ENCODE data around the gene ABCA5. TPM values are rescaled to one million over a fixed set of nuclear protein-coding genes. Genes with fewer than 3 reads are reported as not detected.

ABCA5 gene
- total and polyA plus RNA-seq, 2 donors (not counting 3 experiments of a cell fraction or from before 2014, with no cell fraction given), result 9.3 to 23.2 TPM

GRCh38 chr17:69326377-69327059 lies 415 bp downstream of the ABCA5 start:
- dilution Hi-C loops (cut with MboI; ENCODE audit: extremely low pct_ligation_motif_present, low sequenced_read_pairs), result no loop called here
- FAIRE-seq (peak; percentile 15), DNase-seq (ENCODE audit: low read depth, low spot score) (peak; percentile 56)
- H3K4me2 ChIP-seq (ENCODE audit: insufficient read depth, low read length), result peak overlapping the region; percentile 94
- ChIA-PET POLR2A (interaction anchor here (1.3 kb wide), 1 partner anchor 125 kb away, joined by 3 read pairs; no protein-coding TSS in a partner anchor), CTCF (interaction anchor here (0.8 to 2.7 kb wide), 15 partner anchors 9 to 554 kb away, joined by 3 to 41 read pairs (median 4); partner anchors contain the start of gene MAP2K6)
- H3K9ac ChIP-seq (replicated peaks; ENCODE audit: extremely low read depth, insufficient read depth, low read length), result peak overlapping the region; percentile 63
- no peaks in the 10 kb centered on the region for H4K20me1 ChIP-seq (replicated peaks; ENCODE audit: control insufficient read depth, extremely low read depth, insufficient read depth, low read length)
- no TSS peak for BruUV-seq (replicated peaks)
- intact Hi-C loops (cut with micrococcal nuclease), result loop anchor here (1.0 to 5.0 kb wide), 6 partner anchors 58 to 842 kb away; no protein-coding TSS in a partner anchor
- H3K27me3 ChIP-seq (ENCODE audit: control insufficient read depth in 2 of 2, insufficient read depth in 2 of 2, low read length in 2 of 2), result no peaks in the 10 kb centered on the region
- peak overlapping the region; percentile 79 for H2AFZ ChIP-seq (ENCODE audit: low read depth, low read length)
- peak overlapping the region; percentile 70 to 89 (median 70) for H3K4me3 ChIP-seq (replicated peaks in 1 of 3; ENCODE audit: insufficient read depth in 1 of 3, low read depth in 1 of 3, low read length in 3 of 3)
- no peaks in the 10 kb centered on the region for H3K9me3 ChIP-seq (replicated peaks; ENCODE audit: control insufficient read depth, insufficient read depth, low read length)
- peak overlapping the region; percentile 19 for H3K27ac ChIP-seq (ENCODE audit: insufficient read depth, low read depth, low read length)
- no peaks in the 10 kb centered on the region for H3K9me1 ChIP-seq (replicated peaks; ENCODE audit: control insufficient read depth, extremely low read depth, insufficient read depth, low read length)
- H3K4me1 ChIP-seq (ENCODE audit: control insufficient read depth, extremely low read depth, insufficient read depth, low read length), result peaks cover 8% of the 10 kb centered on the region
- TF ChIP-seq CTCF (IDR thresholded peaks at IDR 0.05; ENCODE audit: extremely low read depth in 1 of 2, insufficient read depth in 1 of 2, low read depth in 1 of 2, low read length in 2 of 2) (no peak), POLR2A (IDR thresholded peaks at IDR 0.05; ENCODE audit: low read depth, low read length) (no peak), MYC (IDR thresholded peaks at IDR 0.05; ENCODE audit: low read depth, low read length) (no peak), POLR2AphosphoS5 (IDR thresholded peaks at IDR 0.05; ENCODE audit: insufficient read depth, low read depth, low read length) (no peak), GATA2 (IDR thresholded peaks at IDR 0.05; ENCODE audit: insufficient read depth, insufficient read length, low read depth, low read length) (no peak), JUN (IDR thresholded peaks at IDR 0.05; ENCODE audit: borderline replicate concordance, insufficient read depth, insufficient read length, low read depth) (no peak), FOS (IDR thresholded peaks at IDR 0.05; ENCODE audit: borderline replicate concordance, insufficient read depth, low read length) (no peak), MAX (IDR thresholded peaks at IDR 0.05; ENCODE audit: insufficient read depth, insufficient read length) (no peak), EZH2 (IDR thresholded peaks at IDR 0.05; ENCODE audit: borderline replicate concordance, low read depth, low read length, severe bottlenecking) (no peak)
- H3K36me3 ChIP-seq (ENCODE audit: control insufficient read depth in 2 of 2, extremely low read depth in 1 of 2, insufficient read depth in 2 of 2, low read length in 2 of 2), result no peaks in the 10 kb centered on the region
- H3K79me2 ChIP-seq (ENCODE audit: control insufficient read depth, insufficient read depth, low read length), result no peaks in the 10 kb centered on the region
